AG09319 (cell line): ENCODE results near the gene WNT16.

ENCODE experiments used
- DNase-seq: peaks from one replicate; pipeline ENCODE4 v3.0.0-alpha.2; 2010; ENCODE audit warnings: low read depth; ENCODE audit errors: extremely low read depth
- TF ChIP-seq, protein P1 (sequence below): IDR thresholded peaks from 2 replicates; pipeline ENCODE4 v1.5.1; 2011; ENCODE audit warnings: low read depth, mild to moderate bottlenecking, inconsistent platforms, low read length, moderate library complexity

The WNT16 gene

DNA sequence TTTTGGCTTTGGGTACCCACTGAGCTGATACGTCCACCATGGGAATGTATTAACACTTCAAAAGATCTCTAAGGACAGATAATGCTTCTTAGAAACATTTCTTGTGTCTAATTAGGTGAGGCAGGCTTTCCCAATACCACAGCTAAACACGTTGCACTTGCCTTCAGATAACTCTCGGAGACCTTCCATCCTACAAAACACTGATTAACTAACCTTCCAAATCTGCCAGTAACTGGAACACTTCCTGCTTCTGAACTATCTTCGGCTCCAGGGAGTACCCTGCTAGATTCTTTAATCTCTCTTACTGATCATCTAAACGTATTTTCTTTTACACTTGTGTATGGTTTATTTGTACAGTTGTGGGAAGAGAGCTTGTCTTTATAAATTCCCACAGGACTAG lies 1.1 kb upstream of the WNT16 start:
- TF ChIP-seq, protein P1, sequence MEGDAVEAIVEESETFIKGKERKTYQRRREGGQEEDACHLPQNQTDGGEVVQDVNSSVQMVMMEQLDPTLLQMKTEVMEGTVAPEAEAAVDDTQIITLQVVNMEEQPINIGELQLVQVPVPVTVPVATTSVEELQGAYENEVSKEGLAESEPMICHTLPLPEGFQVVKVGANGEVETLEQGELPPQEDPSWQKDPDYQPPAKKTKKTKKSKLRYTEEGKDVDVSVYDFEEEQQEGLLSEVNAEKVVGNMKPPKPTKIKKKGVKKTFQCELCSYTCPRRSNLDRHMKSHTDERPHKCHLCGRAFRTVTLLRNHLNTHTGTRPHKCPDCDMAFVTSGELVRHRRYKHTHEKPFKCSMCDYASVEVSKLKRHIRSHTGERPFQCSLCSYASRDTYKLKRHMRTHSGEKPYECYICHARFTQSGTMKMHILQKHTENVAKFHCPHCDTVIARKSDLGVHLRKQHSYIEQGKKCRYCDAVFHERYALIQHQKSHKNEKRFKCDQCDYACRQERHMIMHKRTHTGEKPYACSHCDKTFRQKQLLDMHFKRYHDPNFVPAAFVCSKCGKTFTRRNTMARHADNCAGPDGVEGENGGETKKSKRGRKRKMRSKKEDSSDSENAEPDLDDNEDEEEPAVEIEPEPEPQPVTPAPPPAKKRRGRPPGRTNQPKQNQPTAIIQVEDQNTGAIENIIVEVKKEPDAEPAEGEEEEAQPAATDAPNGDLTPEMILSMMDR, result no peak
- no peak for DNase-seq

DNA sequence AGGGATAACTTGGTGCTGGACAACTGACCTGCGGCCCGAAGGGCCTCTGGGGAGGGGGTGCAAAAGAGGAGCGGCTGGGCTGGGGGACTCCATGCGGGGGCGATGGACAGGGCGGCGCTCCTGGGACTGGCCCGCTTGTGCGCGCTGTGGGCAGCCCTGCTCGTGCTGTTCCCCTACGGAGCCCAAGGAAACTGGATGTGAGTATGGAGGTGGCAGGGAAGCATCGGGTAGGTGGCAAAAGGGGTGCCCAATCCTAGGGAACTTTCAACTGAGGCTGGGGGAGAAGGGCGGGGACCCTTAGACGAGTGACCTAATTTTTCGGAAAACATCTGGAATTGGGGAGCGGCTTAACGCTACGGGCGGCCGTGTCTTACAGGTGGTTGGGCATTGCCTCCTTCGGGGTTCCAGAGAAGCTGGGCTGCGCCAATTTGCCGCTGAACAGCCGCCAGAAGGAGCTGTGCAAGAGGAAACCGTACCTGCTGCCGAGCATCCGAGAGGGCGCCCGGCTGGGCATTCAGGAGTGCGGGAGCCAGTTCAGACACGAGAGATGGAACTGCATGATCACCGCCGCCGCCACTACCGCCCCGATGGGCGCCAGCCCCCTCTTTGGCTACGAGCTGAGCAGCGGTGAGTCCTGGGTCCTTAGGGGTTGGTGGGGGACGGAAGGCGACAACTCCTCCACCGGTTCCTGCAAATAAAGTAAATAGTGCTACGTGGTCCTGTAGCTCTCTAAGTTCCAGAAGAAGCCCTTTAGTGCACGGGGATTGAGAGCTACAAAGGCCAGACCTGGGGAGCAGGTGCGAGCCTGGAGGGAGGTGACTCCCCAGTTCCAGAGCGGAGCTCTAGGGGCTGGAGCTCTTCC lies 622 bp downstream of the WNT16 start:
- TF ChIP-seq, protein P1, result no peak
- no peak for DNase-seq

DNA sequence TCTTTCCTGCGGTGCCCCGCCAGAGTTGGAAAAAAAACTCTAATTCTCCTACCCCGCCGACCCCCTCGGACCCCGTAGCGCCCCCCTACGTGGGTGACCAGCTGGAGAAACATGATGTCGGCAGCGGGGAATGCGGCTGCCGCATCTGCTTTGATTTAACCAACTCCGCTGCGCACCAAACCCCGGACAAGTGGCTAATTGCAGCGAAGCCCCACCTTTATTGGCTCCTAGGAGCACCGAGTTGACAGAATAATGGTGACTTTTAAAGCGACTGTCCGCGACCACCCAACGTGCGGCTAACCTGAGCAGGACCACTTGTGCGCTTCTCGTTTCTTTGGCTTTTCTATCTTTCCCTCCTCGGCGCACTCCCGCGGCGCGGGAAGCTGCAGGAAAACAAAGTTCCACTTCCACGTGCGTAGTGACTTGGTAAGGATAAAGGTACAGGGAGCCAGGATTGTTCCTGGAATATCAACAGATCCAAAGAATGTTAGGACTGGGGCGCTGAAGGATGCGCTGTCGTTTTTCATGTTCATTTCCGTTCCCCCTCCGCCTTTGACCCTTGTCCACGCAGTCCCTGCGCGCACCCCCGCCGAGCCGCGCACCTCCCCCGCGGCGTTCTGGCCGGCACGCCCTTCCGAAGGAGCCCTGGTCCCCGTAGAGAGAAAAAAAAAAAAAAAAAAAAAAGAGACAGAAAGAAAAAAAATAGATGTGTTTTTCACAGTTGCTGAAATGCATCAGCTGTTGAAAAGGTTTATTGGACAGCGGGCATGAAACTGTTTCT lies 1.4 kb downstream of the WNT16 start:
- DNase-seq, result no peak
- TF ChIP-seq, protein P1, result no peak; the same call in 1 of the 2 replicates

DNA sequence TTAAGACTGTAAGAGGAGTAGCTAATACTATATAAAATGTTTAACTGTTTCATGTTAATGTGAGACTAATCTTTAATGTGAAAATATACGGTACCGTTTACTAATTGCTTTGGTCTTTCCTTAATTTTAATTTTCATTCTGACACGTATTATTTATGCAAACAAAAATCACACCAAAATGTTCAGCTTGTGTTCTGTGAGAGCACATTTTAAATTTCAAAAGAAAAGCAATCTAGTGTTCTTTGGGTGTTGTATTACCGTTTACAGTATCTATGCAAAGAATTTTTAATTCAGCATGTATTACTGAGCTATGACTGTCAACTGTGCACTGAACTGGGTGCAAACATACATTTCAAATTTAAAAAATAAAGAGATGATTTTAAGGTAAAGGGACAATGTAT lies 2.2 kb downstream of the WNT16 start:
- DNase-seq, result no peak
- TF ChIP-seq, protein P1, result no peak

DNA sequence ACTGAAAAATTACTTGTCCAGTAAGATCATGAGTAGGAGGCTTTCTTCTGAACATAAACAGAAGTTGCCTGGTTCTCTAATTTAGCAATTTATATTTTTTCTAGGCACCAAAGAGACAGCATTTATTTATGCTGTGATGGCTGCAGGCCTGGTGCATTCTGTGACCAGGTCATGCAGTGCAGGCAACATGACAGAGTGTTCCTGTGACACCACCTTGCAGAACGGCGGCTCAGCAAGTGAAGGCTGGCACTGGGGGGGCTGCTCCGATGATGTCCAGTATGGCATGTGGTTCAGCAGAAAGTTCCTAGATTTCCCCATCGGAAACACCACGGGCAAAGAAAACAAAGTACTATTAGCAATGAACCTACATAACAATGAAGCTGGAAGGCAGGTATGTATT lies 2.8 kb downstream of the WNT16 start:
- TF ChIP-seq, protein P1, result no peak
- no peak for DNase-seq

DNA sequence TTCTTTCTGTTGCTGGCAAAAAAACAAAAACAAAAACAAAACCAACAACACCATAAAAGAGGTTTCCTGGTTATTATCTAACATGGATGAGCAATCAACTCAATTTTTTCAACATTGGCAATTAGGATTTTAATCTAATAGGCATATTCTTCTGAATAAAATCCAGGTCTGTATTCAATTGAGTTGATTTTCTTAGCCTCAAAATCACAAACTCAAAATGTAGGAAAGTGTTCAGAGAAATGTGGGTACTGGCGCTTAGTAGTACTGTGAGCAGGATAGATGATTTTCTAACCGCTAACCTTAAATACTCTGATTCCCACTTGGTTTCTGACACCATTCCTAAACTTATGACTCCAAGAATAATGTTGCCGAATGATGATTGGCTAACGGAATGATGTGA lies 5.6 kb downstream of the WNT16 start:
- TF ChIP-seq, protein P1, result no peak
- DNase-seq, result no peak

DNA sequence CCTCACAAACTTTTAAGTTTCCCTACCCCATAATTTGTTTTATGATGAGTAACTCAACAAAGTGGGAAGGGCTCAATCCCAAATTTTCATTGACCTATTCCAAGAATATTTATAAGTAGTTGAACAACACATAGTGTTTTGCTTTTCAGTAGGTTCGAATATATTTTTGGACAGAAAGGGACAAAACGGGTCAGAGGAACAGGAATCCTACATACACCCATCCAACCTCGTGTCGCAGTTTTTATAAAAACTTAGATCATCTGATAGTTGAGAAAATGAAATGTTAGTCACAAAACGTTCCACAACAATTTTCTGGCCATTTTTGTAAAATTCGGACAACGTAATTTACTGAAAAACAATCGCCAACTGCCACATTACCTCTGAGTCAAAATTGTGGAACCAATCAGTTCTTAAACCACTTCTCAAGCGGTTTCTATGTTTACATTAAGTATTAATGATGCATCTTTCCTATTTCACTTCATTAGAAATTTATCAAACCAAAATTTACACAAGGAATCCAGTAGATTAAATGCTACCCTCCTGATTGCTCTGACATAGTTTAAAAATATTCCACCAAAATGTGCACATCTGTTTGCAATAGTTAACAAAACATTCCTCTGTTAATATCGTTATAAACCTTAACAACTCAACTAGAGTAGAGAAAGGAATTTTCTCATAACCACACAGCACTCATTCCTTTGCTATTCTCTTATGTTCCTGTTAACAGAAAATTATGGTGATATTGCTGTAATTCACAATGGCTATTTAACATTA lies 6.3 kb downstream of the WNT16 start:
- no peak for DNase-seq
- TF ChIP-seq, protein P1, result no peak
